Astrocyte of the cerebellum (primary cell): Measurements from ENCODE around the gene PPP1R1B.

Source experiments
- DNase-seq: peaks from one replicate; pipeline ENCODE4 v3.0.0-alpha.2; 2011; ENCODE audit warnings: low read depth
- H3K4me3 ChIP-seq: 2 replicates; pipeline ENCODE4 v1.5.1; 2011; ENCODE audit warnings: mild to moderate bottlenecking, low read depth, low read length, moderate library complexity
- in situ Hi-C: cut with HindIII; loops from 2 replicates; pipeline ENCODE4 v1.10.0; 2017; ENCODE audit warnings: low sequenced_read_pairs
- TF ChIP-seq, protein P1 (sequence below): IDR thresholded peaks from 2 replicates; pipeline ENCODE4 v1.5.1; 2012; ENCODE audit warnings: low read length, low read depth, moderate library complexity, mild to moderate bottlenecking; ENCODE audit errors: missing control alignments

Gene PPP1R1B

GRCh38 chr17:39634384-39634871 lies 7.7 kb downstream of the PPP1R1B start:
- peak; percentile 28 for DNase-seq
- in situ Hi-C loops, result no loop called here
- TF ChIP-seq, protein P1, sequence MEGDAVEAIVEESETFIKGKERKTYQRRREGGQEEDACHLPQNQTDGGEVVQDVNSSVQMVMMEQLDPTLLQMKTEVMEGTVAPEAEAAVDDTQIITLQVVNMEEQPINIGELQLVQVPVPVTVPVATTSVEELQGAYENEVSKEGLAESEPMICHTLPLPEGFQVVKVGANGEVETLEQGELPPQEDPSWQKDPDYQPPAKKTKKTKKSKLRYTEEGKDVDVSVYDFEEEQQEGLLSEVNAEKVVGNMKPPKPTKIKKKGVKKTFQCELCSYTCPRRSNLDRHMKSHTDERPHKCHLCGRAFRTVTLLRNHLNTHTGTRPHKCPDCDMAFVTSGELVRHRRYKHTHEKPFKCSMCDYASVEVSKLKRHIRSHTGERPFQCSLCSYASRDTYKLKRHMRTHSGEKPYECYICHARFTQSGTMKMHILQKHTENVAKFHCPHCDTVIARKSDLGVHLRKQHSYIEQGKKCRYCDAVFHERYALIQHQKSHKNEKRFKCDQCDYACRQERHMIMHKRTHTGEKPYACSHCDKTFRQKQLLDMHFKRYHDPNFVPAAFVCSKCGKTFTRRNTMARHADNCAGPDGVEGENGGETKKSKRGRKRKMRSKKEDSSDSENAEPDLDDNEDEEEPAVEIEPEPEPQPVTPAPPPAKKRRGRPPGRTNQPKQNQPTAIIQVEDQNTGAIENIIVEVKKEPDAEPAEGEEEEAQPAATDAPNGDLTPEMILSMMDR, result peak; percentile 77
- H3K4me3 ChIP-seq, result no peak overlapping the region

GRCh38 chr17:39635614-39636176 lies 8.9 kb downstream of the PPP1R1B start:
- TF ChIP-seq, protein P1, result no peak
- in situ Hi-C loops, result no loop called here
- no peak overlapping the region for H3K4me3 ChIP-seq
- DNase-seq, result no peak

DNA sequence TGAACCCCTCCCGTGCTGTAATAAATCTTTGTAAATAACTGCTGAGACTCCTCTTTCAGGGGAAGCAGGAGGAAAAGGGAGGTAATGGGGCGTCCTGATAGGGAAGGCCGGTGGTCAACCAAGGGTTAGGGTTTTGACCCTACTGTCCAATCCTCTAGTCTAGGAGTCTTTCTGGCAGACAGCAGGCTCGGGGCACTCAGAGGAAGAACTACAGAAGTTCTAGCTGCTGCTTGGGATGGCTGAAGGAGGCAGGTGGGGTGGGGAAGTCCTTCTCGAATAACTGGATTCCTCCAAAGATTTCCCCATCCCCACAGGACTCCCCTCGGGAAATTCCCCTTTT lies 9.8 kb downstream of the PPP1R1B start:
- H3K4me3 ChIP-seq, result peak overlapping the region; percentile 93
- DNase-seq, result no peak
- TF ChIP-seq, protein P1, result no peak
- in situ Hi-C loops, result no loop called here

- TF ChIP-seq, protein P1, result no peak
- in situ Hi-C loops, result no loop called here
- H3K4me3 ChIP-seq, result peak within 1 kb of the TSS; percentile 93
- peak; percentile 47 for DNase-seq
These were observed 10.4 kb downstream of the PPP1R1B start, which contains the start of gene STARD3 for GRCh38 chr17:39636927-39637736. Gene STARD3 (plus strand): TSS chr17:39637144. CDS start chr17:39653532, 16,388 bp downstream.

DNA sequence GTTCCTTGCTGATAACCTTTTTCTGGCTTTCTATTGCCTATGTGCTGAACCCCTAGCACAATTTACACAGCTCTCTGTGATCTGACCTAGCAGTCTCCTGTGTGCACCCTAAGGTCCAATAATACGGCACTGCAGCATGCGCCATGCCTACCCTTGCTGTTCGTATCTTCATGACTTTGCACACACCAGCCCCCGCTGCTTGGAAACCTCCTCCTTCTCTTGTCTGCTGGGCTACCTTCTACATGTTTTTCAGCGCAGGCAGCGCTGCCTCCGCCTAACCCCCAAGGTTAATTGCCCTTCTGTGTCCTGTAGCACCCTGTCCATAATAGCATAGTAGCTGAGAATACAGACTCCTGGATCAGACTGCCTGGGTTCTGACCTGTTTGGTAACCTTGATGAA lies 11.6 kb downstream of the PPP1R1B start:
- peak overlapping the region; percentile 93 for H3K4me3 ChIP-seq
- TF ChIP-seq, protein P1, result no peak
- in situ Hi-C loops, result no loop called here
- DNase-seq, result no peak

GRCh38 chr17:39639043-39639442 lies 12.3 kb downstream of the PPP1R1B start:
- DNase-seq, result no peak
- H3K4me3 ChIP-seq, result no peak overlapping the region

More at GRCh38 chr17:39639043-39639442, 12.3 kb downstream of the PPP1R1B start:
- TF ChIP-seq, protein P1, result no peak
- in situ Hi-C loops, result no loop called here
